Neural cell (in vitro differentiated cells): ENCODE data around the gene DUSP5.

Source experiments
- CTCF ChIP-seq: fragments of 450-650 bp; IDR thresholded peaks from 2 replicates; pipeline ENCODE4 v1.5.1; 2014; ENCODE audit warnings: antibody characterized with exemption, mild to moderate bottlenecking, moderate library complexity; ENCODE audit not compliant: poor library complexity, severe bottlenecking
- POLR2AphosphoS5 ChIP-seq: IDR thresholded peaks from 2 replicates; pipeline ENCODE4 v1.6.1; 2012
- REST ChIP-seq: IDR thresholded peaks from 2 replicates; pipeline ENCODE4 v1.6.1; 2012; ENCODE audit warnings: borderline replicate concordance

GRCh38 chr10:110456046-110456445 lies 41.7 kb upstream of the DUSP5 start:
- TF ChIP-seq POLR2AphosphoS5 (no peak), CTCF (no peak), REST (no peak)
